ENCODE measurements around the gene PNPLA6. TPM values are rescaled to one million over a fixed set of nuclear protein-coding genes. Genes with fewer than 3 reads are reported as not detected.

Gene PNPLA6
- total RNA-seq, 1 experiment from 2014 or later, result 65.8 TPM

DNA sequence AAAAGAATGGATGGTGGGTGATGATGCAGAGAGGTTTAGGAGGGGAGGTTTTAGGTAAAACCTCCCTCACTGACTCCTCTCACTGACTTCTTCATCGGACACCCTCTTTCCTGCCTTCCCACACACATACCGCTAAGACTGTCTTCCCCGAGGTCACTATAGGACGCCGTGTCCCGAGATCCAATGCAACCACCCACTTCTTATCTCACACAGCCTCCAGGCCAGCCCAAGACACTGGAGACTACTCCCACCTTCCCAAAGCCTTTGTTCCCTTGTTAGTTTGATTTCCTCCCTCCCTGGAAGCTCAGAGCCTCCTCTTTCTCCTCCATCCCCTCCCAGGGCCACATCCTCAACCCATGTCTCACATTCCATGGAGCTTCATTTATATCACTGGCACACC, 43.7 kb downstream of the PNPLA6 start:
- no peaks in the 10 kb centered on the region for H3K27me3 ChIP-seq (ENCODE audit: low read length)
- no peaks in the 10 kb centered on the region for H3K9me3 ChIP-seq (ENCODE audit: low read length)
- H3K4me2 ChIP-seq (ENCODE audit: low read depth, low read length, poor library complexity, severe bottlenecking), result no peak overlapping the region
- no peaks in the 10 kb centered on the region for H3K36me3 ChIP-seq (ENCODE audit: insufficient read depth, low read length)
- H2AFZ ChIP-seq (ENCODE audit: low read length), result no peak overlapping the region
- no peak overlapping the region for H3K9ac ChIP-seq (ENCODE audit: low read length)
- H3K27ac ChIP-seq (ENCODE audit: low read length), result no peak overlapping the region
- DNase-seq, result no peak
- no peaks in the 10 kb centered on the region for H3K4me1 ChIP-seq (ENCODE audit: low read length)
- H3K9me2 ChIP-seq (replicated peaks; ENCODE audit: insufficient read depth, low read length), result no peaks in the 10 kb centered on the region
- H4K20me1 ChIP-seq (ENCODE audit: insufficient read depth, low read depth, low read length), result no peaks in the 10 kb centered on the region
- H3K4me3 ChIP-seq (ENCODE audit: low read length), result no peak overlapping the region
- no peaks in the 10 kb centered on the region for H3K79me2 ChIP-seq (ENCODE audit: low read length)

GRCh38 chr19:7582446-7582845, 46.9 kb downstream of the PNPLA6 start:
- no peaks in the 10 kb centered on the region for H3K9me3 ChIP-seq (ENCODE audit: low read length)
- DNase-seq, result no peak
- H3K4me1 ChIP-seq (ENCODE audit: low read length), result no peaks in the 10 kb centered on the region
- no peaks in the 10 kb centered on the region for H3K9me2 ChIP-seq (replicated peaks; ENCODE audit: insufficient read depth, low read length)
- H3K4me2 ChIP-seq (ENCODE audit: low read depth, low read length, poor library complexity, severe bottlenecking), result no peak overlapping the region
- no peak overlapping the region for H3K4me3 ChIP-seq (ENCODE audit: low read length)
- H3K9ac ChIP-seq (ENCODE audit: low read length), result no peak overlapping the region
- H3K27ac ChIP-seq (ENCODE audit: low read length), result no peak overlapping the region
- no peaks in the 10 kb centered on the region for H3K79me2 ChIP-seq (ENCODE audit: low read length)
- no peaks in the 10 kb centered on the region for H3K36me3 ChIP-seq (ENCODE audit: insufficient read depth, low read length)
- H2AFZ ChIP-seq (ENCODE audit: low read length), result no peak overlapping the region
- H4K20me1 ChIP-seq (ENCODE audit: insufficient read depth, low read depth, low read length), result no peaks in the 10 kb centered on the region
- H3K27me3 ChIP-seq (ENCODE audit: low read length), result no peaks in the 10 kb centered on the region

- Histone ChIP-seq H3K9me2 (replicated peaks; ENCODE audit: insufficient read depth, low read length) (no peaks in the 10 kb centered on the region), H3K27ac (ENCODE audit: low read length) (no peak overlapping the region), H3K4me3 (ENCODE audit: low read length) (no peak overlapping the region), H3K36me3 (ENCODE audit: insufficient read depth, low read length) (no peaks in the 10 kb centered on the region), H3K4me1 (ENCODE audit: low read length) (no peaks in the 10 kb centered on the region), H3K9ac (ENCODE audit: low read length) (no peak overlapping the region), H4K20me1 (ENCODE audit: insufficient read depth, low read depth, low read length) (no peaks in the 10 kb centered on the region), H2AFZ (ENCODE audit: low read length) (no peak overlapping the region), H3K79me2 (ENCODE audit: low read length) (no peaks in the 10 kb centered on the region), H3K9me3 (ENCODE audit: low read length) (no peaks in the 10 kb centered on the region), H3K27me3 (ENCODE audit: low read length) (no peaks in the 10 kb centered on the region), H3K4me2 (ENCODE audit: low read depth, low read length, poor library complexity, severe bottlenecking) (no peak overlapping the region)
- no peak for DNase-seq
Observed at GRCh38 chr19:7589822-7590221, 54.3 kb downstream of the PNPLA6 start.

GRCh38 chr19:7590256-7590655, 54.7 kb downstream of the PNPLA6 start:
- Histone ChIP-seq H4K20me1 (ENCODE audit: insufficient read depth, low read depth, low read length) (no peaks in the 10 kb centered on the region), H3K4me1 (ENCODE audit: low read length) (no peaks in the 10 kb centered on the region), H3K9me3 (ENCODE audit: low read length) (no peaks in the 10 kb centered on the region), H3K9ac (ENCODE audit: low read length) (no peak overlapping the region), H3K79me2 (ENCODE audit: low read length) (no peaks in the 10 kb centered on the region), H3K27ac (ENCODE audit: low read length) (no peak overlapping the region), H2AFZ (ENCODE audit: low read length) (no peak overlapping the region), H3K4me3 (ENCODE audit: low read length) (no peak overlapping the region), H3K4me2 (ENCODE audit: low read depth, low read length, poor library complexity, severe bottlenecking) (no peak overlapping the region), H3K9me2 (replicated peaks; ENCODE audit: insufficient read depth, low read length) (no peaks in the 10 kb centered on the region), H3K27me3 (ENCODE audit: low read length) (no peaks in the 10 kb centered on the region), H3K36me3 (ENCODE audit: insufficient read depth, low read length) (no peaks in the 10 kb centered on the region)
- no peak for DNase-seq

- Histone ChIP-seq H3K36me3 (ENCODE audit: insufficient read depth, low read length) (no peaks in the 10 kb centered on the region), H3K79me2 (ENCODE audit: low read length) (no peaks in the 10 kb centered on the region), H3K4me3 (ENCODE audit: low read length) (no peak within 1 kb of the TSS), H3K4me2 (ENCODE audit: low read depth, low read length, poor library complexity, severe bottlenecking) (no peak within 1 kb of the TSS), H3K9ac (ENCODE audit: low read length) (no peak within 1 kb of the TSS), H3K4me1 (ENCODE audit: low read length) (no peaks in the 10 kb centered on the region), H3K9me2 (replicated peaks; ENCODE audit: insufficient read depth, low read length) (no peaks in the 10 kb centered on the region), H3K27ac (ENCODE audit: low read length) (no peak within 1 kb of the TSS), H3K27me3 (ENCODE audit: low read length) (no peaks in the 10 kb centered on the region), H4K20me1 (ENCODE audit: insufficient read depth, low read depth, low read length) (no peaks in the 10 kb centered on the region), H3K9me3 (ENCODE audit: low read length) (no peaks in the 10 kb centered on the region), H2AFZ (ENCODE audit: low read length) (no peak within 1 kb of the TSS)
- peak; percentile 47 for DNase-seq
Observed at GRCh38 chr19:7595466-7596133, 60.1 kb downstream of the PNPLA6 start, which contains the start of gene CAMSAP3. Gene CAMSAP3 (plus strand): TSS chr19:7595863. CDS start chr19:7596003, 140 bp downstream.

DNA sequence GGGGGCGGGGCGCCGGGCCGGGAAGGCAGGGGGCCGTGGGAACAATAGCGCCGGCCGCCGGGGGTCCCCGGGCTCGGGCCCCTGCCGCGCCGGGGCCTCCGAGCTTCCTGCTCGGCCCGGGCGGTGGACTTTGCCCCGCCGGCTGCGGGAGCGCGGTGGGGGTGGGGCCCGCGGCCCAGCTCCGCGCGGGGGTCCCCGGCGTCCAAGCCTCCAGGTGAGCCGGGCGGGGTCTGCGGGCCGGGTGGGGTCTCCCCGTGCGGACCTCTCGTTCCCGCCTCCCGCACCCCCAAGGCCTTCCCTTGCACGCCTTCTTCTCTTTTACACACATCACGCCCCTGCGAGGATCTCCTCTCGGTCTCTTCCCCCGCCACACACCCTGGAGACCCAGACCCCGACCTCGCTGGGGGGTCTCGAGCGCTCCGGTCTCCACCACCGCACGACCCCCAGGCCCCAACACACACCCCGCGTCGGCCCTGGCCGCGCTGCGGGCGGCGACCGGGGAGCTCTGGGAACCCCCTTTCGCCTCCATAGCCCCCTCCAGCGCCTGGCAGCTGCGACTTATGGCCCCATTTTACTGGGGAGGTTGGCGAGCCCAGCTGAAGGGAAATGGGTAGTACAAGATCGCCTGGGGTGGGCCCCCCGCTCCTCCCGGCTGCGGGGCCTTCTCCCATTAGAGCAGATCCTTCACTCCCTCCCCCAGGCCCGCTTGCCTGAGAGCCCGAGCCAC, 60.9 kb downstream of the PNPLA6 start:
- no peaks in the 10 kb centered on the region for H3K9me2 ChIP-seq (replicated peaks; ENCODE audit: insufficient read depth, low read length)
- DNase-seq, result no peak
- no peaks in the 10 kb centered on the region for H3K9me3 ChIP-seq (ENCODE audit: low read length)
- no peaks in the 10 kb centered on the region for H3K79me2 ChIP-seq (ENCODE audit: low read length)
- no peaks in the 10 kb centered on the region for H3K36me3 ChIP-seq (ENCODE audit: insufficient read depth, low read length)
- H3K4me3 ChIP-seq (ENCODE audit: low read length), result no peak overlapping the region
- no peaks in the 10 kb centered on the region for H4K20me1 ChIP-seq (ENCODE audit: insufficient read depth, low read depth, low read length)
- no peaks in the 10 kb centered on the region for H3K27me3 ChIP-seq (ENCODE audit: low read length)
- H3K4me1 ChIP-seq (ENCODE audit: low read length), result no peaks in the 10 kb centered on the region
- no peak overlapping the region for H3K9ac ChIP-seq (ENCODE audit: low read length)
- H2AFZ ChIP-seq (ENCODE audit: low read length), result no peak overlapping the region
- no peak overlapping the region for H3K27ac ChIP-seq (ENCODE audit: low read length)
- H3K4me2 ChIP-seq (ENCODE audit: low read depth, low read length, poor library complexity, severe bottlenecking), result no peak overlapping the region

GRCh38 chr19:7597689-7598088, 62.2 kb downstream of the PNPLA6 start:
- H3K9ac ChIP-seq (ENCODE audit: low read length), result no peak overlapping the region
- no peaks in the 10 kb centered on the region for H3K79me2 ChIP-seq (ENCODE audit: low read length)
- H2AFZ ChIP-seq (ENCODE audit: low read length), result no peak overlapping the region
- DNase-seq, result no peak
- H3K9me2 ChIP-seq (replicated peaks; ENCODE audit: insufficient read depth, low read length), result no peaks in the 10 kb centered on the region
- H3K4me3 ChIP-seq (ENCODE audit: low read length), result no peak overlapping the region
- no peak overlapping the region for H3K27ac ChIP-seq (ENCODE audit: low read length)
- no peaks in the 10 kb centered on the region for H4K20me1 ChIP-seq (ENCODE audit: insufficient read depth, low read depth, low read length)
- H3K4me1 ChIP-seq (ENCODE audit: low read length), result no peaks in the 10 kb centered on the region
- H3K36me3 ChIP-seq (ENCODE audit: insufficient read depth, low read length), result no peaks in the 10 kb centered on the region
- no peaks in the 10 kb centered on the region for H3K27me3 ChIP-seq (ENCODE audit: low read length)
- H3K9me3 ChIP-seq (ENCODE audit: low read length), result no peaks in the 10 kb centered on the region
- H3K4me2 ChIP-seq (ENCODE audit: low read depth, low read length, poor library complexity, severe bottlenecking), result no peak overlapping the region

- H3K4me3 ChIP-seq (ENCODE audit: low read length), result no peak overlapping the region
- no peaks in the 10 kb centered on the region for H3K9me3 ChIP-seq (ENCODE audit: low read length)
- H3K79me2 ChIP-seq (ENCODE audit: low read length), result no peaks in the 10 kb centered on the region
- H3K36me3 ChIP-seq (ENCODE audit: insufficient read depth, low read length), result no peaks in the 10 kb centered on the region
- H3K4me2 ChIP-seq (ENCODE audit: low read depth, low read length, poor library complexity, severe bottlenecking), result no peak overlapping the region
- H3K27ac ChIP-seq (ENCODE audit: low read length), result no peak overlapping the region
- no peak overlapping the region for H3K9ac ChIP-seq (ENCODE audit: low read length)
- peak; percentile 32 for DNase-seq
- no peaks in the 10 kb centered on the region for H3K9me2 ChIP-seq (replicated peaks; ENCODE audit: insufficient read depth, low read length)
- H3K27me3 ChIP-seq (ENCODE audit: low read length), result no peaks in the 10 kb centered on the region
- no peaks in the 10 kb centered on the region for H3K4me1 ChIP-seq (ENCODE audit: low read length)
- H4K20me1 ChIP-seq (ENCODE audit: insufficient read depth, low read depth, low read length), result no peaks in the 10 kb centered on the region
- H2AFZ ChIP-seq (ENCODE audit: low read length), result no peak overlapping the region
Observed at GRCh38 chr19:7598180-7598579, 62.7 kb downstream of the PNPLA6 start.
